HUES6 (cell line): ENCODE measurements around the gene SEZ6.

ENCODE experiments used
- H3K27ac ChIP-seq: 2 replicates; pipeline ENCODE4 v1.7.0; 2013; ENCODE audit warnings: low read depth, mild to moderate bottlenecking, low read length, inconsistent platforms
- H3K27me3 ChIP-seq: 2 replicates; pipeline ENCODE4 v1.6.1; 2013; ENCODE audit warnings: low read length; ENCODE audit not compliant: control insufficient read depth, insufficient read depth
- H3K36me3 ChIP-seq: 2 replicates; pipeline ENCODE4 v1.6.1; 2013; ENCODE audit warnings: low read length; ENCODE audit not compliant: control insufficient read depth, insufficient read depth
- H3K4me1 ChIP-seq: 2 replicates; pipeline ENCODE4 v1.6.1; 2013; ENCODE audit warnings: low read length; ENCODE audit not compliant: control insufficient read depth, insufficient read depth
- H3K4me3 ChIP-seq: 2 replicates; pipeline ENCODE4 v1.5.1; 2013; ENCODE audit warnings: low read depth, low read length
- H3K9ac ChIP-seq: one replicate; pipeline ENCODE4 v1.6.1; 2013; ENCODE audit warnings: mild to moderate bottlenecking, low read length
- H3K9me3 ChIP-seq: 2 replicates; pipeline ENCODE4 v1.6.1; 2013; ENCODE audit warnings: low read depth, low read length; ENCODE audit not compliant: control insufficient read depth, insufficient read depth

The SEZ6 gene

DNA sequence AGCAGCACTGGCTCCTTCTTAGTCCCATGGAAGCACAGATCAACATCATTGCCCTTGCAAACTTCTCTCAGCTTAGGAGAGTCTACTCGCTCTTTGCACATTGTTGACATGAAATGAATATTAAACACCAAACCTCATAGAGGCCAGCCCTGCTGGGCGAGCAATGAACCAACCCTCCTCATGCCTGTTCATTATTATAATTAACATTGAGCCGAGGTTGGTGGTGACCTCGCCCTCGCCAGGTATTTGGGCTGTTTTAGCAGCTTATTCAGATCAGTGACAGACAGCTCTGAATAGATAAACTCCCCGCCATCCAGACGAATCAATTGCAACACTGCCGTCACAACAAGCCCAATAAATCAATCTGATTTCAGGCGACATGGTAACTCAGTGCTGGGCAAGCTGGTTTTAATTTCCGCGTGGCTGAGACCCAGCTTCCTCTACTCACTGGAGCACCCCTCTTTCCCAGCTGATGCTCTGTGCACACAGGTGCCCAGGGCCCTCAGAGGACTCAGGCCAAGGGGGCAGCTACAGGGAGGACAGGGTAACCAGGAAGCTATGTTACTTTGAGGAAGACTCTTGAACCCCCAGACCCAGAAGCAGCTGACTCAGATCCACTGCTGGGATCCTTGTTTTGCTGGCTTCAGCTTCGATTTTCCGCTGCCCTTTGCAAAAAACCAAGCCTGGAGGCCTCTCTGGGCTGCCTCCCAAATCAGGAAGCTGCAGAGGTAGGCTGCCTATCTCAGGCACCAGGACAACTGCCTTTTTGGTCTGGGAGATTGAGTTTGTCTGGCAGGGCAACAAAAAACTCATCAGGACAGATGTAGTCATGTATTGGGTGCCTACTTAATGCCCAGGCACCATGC is 10.7 kb upstream of the SEZ6 start:
- Histone ChIP-seq H3K27ac (no peak overlapping the region), H3K4me1 (peaks cover 43% of the 10 kb centered on the region), H3K27me3 (peaks cover 4% of the 10 kb centered on the region; the same call in 1 of the 2 replicates)

DNA sequence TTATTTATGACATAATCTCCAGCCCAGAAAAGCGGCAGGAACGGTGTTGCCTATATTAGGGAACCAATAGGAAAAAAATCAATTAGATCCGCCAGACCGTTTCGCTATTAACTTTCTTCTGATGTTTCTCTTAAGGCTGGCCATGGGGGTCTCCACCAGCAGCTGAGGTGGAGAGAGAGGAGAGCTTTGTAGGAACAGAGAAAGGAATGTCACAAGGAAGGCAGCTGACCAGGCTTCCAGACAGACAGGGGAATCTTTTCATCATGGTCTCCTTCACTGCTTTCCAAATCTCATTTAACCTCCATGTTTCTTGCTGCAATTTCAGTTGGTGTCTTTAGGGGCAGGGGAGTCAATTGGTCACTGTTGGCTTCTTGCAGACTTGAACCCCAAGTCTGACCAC is 8.9 kb upstream of the SEZ6 start:
- no peak overlapping the region for H3K9ac ChIP-seq
- no peaks in the 10 kb centered on the region for H3K9me3 ChIP-seq
- peaks cover 56% of the 10 kb centered on the region for H3K4me1 ChIP-seq
- no peaks in the 10 kb centered on the region for H3K36me3 ChIP-seq
- H3K4me3 ChIP-seq, result no peak overlapping the region
- H3K27ac ChIP-seq, result no peak overlapping the region
- H3K27me3 ChIP-seq, result peaks cover 4% of the 10 kb centered on the region; the same call in 1 of the 2 replicates

More for the DNA sequence above, 10.7 kb upstream of the SEZ6 start:
- H3K9ac ChIP-seq, result no peak overlapping the region
- no peak overlapping the region for H3K4me3 ChIP-seq
- H3K36me3 ChIP-seq, result no peaks in the 10 kb centered on the region
- H3K9me3 ChIP-seq, result no peaks in the 10 kb centered on the region

DNA sequence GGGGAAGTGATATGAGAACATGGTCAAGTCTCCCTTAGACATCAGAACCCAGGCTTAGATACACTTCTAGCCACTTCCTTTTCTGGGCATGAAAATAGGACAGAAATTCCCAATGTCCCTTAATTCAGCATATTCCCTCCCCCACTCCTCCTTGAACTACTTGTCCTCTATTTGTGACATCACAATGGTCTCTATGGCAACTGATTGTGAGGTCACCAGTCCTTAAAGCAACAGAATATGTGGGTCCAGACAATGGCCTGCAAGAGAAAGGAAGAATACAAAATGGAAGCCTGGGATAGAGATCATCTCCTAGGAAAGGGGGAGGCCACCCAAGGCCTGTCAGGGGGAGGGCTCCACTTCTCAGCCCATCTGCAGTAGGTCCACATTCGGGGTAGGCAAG is 6.7 kb upstream of the SEZ6 start:
- H3K36me3 ChIP-seq, result no peaks in the 10 kb centered on the region
- H3K27ac ChIP-seq, result no peak overlapping the region
- peaks cover 51% of the 10 kb centered on the region for H3K4me1 ChIP-seq
- H3K9ac ChIP-seq, result no peak overlapping the region
- no peak overlapping the region for H3K4me3 ChIP-seq
- peaks cover 5% of the 10 kb centered on the region for H3K27me3 ChIP-seq
- H3K9me3 ChIP-seq, result no peaks in the 10 kb centered on the region

DNA sequence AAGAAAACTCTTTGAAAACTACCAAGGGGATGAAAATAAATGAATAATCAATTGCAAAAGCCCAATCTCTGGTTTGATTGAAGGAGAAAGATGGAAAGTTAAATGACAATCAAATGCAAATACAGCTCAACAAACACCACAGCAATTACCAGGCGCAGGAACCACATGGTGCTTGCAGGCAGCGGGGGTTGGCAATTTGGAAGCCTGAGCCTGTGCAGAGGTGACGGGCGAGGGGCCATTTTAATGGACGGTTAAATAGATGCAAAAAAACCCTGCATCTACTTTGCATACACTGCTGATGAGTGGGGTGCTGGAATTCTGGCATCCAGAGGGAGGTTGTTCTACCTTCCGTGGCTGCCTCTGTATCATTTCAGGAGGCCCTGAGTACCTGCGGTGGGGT is 4.8 kb upstream of the SEZ6 start:
- Histone ChIP-seq H3K9me3 (no peaks in the 10 kb centered on the region), H3K36me3 (no peaks in the 10 kb centered on the region), H3K27me3 (peaks cover 19% of the 10 kb centered on the region), H3K27ac (no peak overlapping the region), H3K4me1 (peaks cover 45% of the 10 kb centered on the region), H3K4me3 (no peak overlapping the region), H3K9ac (no peak overlapping the region)

DNA sequence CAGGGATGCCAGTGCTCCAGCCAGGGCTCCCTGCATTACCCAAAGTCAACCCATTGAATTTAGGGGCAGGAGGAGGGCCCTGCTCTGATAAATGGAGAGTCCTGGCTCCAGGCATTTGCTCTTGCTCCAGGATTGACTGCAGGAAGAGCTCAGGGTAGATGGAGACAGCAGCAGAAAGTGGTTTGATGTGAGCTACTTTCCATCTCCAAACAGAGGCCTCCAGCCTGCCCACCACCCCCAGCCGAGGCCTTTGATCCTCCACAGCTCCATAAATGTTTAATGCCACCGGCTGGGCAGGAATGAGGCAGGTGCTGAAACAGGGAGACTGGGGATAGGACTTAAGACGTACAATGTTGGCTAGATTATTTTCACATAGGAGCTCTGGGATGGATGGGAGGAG is 4.3 kb upstream of the SEZ6 start:
- H3K9ac ChIP-seq, result no peak overlapping the region
- no peak overlapping the region for H3K4me3 ChIP-seq
- H3K9me3 ChIP-seq, result no peaks in the 10 kb centered on the region
- peaks cover 48% of the 10 kb centered on the region for H3K4me1 ChIP-seq
- H3K36me3 ChIP-seq, result no peaks in the 10 kb centered on the region
- H3K27me3 ChIP-seq, result peaks cover 23% of the 10 kb centered on the region
- H3K27ac ChIP-seq, result no peak overlapping the region

DNA sequence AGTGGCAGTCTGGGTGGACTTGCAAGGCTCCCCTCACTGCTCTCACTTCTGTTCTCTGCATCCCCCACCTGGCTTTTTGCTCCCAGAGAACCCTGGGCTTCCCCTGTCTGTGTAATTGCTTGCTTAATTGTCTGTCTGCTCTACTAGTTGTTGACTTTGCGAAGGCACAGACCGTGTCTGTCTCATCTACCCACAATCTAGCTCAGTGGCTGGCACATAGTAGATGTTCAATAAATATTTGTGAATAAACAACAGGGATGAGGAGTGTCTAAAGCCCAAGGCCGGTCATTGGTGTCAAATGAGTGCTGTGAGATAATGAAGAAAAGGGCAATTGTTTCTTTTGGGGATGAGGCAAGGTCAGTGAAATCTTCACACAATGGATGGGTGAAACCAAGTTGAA is 2.8 kb upstream of the SEZ6 start:
- Histone ChIP-seq H3K4me3 (no peak overlapping the region), H3K9me3 (no peaks in the 10 kb centered on the region), H3K9ac (no peak overlapping the region), H3K36me3 (no peaks in the 10 kb centered on the region), H3K4me1 (peaks cover 45% of the 10 kb centered on the region), H3K27me3 (peaks cover 39% of the 10 kb centered on the region), H3K27ac (no peak overlapping the region)

DNA sequence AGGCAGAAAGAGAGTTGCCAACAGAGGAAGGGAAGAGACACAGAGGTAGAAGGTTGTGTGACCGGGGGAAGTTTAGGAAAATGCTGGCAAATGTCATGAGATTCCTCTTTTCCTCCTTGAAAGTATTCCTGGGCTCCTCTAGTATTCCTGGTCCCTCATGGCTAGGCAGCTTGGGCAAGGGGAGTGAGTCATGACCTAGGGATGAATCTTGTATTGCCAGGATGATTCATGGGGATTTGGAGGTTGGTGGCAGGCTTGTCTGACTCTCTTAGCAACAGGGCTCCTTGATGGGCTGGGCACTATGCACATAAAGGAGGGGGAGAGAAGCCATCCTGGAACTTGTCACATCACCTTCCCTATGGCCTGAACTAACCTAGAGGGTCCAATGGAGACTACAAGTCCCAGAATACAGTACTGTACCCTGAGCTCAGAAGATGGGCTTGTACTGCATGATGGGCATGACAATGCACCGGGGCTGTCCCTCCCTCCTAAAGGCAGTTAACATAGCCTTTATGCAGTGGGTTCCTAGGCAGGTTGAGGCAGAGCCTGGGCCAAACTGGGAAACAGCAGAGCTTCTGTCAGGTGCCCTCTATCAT is 2.1 kb upstream of the SEZ6 start:
- H3K4me1 ChIP-seq, result peaks cover 51% of the 10 kb centered on the region

DNA sequence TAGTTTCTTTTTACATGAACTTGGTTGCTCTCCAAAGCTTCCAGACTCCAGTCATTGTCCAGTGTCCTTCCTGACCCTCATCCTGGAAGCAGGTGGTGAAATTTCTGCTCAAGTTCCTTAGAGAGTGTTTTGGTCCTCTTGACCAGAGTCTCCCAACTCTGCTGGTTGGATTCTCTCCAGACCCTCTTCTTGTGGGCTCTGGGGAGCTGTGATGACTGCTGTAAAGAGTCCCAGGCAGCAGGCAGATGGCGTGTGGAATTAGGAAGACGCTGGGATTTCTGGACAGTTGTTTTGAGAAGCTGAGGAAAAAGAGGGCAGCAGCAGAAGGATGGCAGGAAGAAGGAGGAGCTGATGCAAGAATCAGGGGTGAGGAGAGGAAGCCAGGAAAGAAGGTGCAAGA is 1.6 kb upstream of the SEZ6 start:
- no peak overlapping the region for H3K9ac ChIP-seq
- no peaks in the 10 kb centered on the region for H3K36me3 ChIP-seq
- no peak overlapping the region for H3K4me3 ChIP-seq
- no peaks in the 10 kb centered on the region for H3K9me3 ChIP-seq
- peaks cover 50% of the 10 kb centered on the region for H3K27me3 ChIP-seq
- H3K4me1 ChIP-seq, result peaks cover 56% of the 10 kb centered on the region
- no peak overlapping the region for H3K27ac ChIP-seq

More for the DNA sequence above, 2.1 kb upstream of the SEZ6 start:
- Histone ChIP-seq H3K36me3 (no peaks in the 10 kb centered on the region), H3K27me3 (peaks cover 45% of the 10 kb centered on the region), H3K4me3 (no peak overlapping the region), H3K27ac (no peak overlapping the region), H3K9ac (no peak overlapping the region), H3K9me3 (no peaks in the 10 kb centered on the region)

DNA sequence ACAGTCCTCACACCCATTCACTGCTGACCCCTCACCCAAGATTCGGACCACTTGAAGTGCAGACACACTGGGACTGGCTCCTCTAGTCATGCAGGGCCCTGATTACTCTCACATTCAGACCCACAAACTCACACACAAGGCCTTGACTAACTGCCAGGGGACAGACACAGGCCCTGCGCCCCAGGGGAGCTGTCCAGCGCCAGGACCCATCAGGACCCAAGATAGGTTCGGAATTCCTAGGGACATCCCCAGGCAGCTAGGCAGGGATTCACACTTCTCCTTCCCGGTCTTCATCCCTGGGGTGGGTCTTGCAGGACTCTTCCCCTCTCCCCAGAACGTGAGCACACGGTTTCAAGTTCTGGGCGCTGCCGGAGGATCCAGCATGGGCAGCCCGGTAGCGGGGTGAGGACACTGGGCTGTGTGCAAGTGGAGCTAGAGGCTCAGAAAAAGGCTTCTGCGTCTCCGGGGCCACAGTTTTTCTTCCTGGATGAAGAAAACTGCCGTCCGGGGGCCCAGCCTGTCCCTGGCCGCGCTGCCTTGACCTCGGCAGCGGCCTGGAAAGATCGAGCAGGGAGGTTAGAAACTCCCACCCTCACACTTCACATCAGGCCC is 1.6 kb downstream of the SEZ6 start:
- H3K9ac ChIP-seq, result no peak overlapping the region
- peaks cover 54% of the 10 kb centered on the region for H3K4me1 ChIP-seq
- H3K27ac ChIP-seq, result no peak overlapping the region
- no peaks in the 10 kb centered on the region for H3K36me3 ChIP-seq
- no peak overlapping the region for H3K4me3 ChIP-seq
- no peaks in the 10 kb centered on the region for H3K9me3 ChIP-seq
- H3K27me3 ChIP-seq, result peaks cover 53% of the 10 kb centered on the region

DNA sequence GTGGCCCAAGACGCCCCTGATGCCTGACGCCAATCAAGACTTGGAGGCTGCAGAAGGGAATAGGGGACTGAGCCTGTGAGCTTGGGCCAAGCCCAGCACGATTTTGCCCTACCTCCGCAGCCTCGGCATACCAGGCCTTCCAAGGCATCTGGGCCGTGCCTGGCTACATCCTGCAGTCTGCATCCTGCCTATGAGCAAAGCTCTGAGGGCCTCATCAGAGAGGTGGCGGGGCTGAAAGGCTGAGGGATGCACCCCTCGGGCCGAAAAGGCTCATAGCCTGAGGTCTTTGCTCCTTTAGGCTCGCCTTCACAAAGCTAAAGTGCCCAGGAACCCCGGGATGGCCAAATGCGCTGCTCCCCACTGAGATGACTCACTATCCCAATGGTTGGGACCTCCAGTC is 2.5 kb downstream of the SEZ6 start:
- peaks cover 60% of the 10 kb centered on the region for H3K27me3 ChIP-seq
- no peak overlapping the region for H3K4me3 ChIP-seq
- H3K9me3 ChIP-seq, result no peaks in the 10 kb centered on the region
- H3K4me1 ChIP-seq, result peaks cover 49% of the 10 kb centered on the region
- no peak overlapping the region for H3K27ac ChIP-seq
- no peak overlapping the region for H3K9ac ChIP-seq
- no peaks in the 10 kb centered on the region for H3K36me3 ChIP-seq

DNA sequence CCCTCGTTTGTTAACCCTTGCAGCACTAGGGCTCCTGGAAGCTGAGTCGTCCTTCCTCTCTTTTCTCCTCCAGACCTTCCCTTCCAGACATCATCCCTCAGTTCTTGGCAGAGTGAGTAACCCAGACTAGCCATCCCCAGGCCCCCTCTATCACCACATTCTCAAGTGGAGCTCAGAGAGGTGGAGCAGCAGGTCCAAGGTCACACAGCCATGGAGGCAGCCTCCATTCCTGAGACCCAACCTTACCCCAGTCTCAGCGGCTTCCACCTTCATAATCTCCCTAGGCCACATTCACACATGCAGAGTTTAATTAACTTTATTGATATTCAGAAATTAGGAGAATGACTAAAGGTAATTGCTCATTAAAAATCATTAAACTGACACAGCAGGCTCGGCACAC is 3.0 kb downstream of the SEZ6 start:
- Histone ChIP-seq H3K9ac (no peak overlapping the region), H3K36me3 (no peaks in the 10 kb centered on the region), H3K9me3 (no peaks in the 10 kb centered on the region), H3K4me3 (no peak overlapping the region), H3K27ac (no peak overlapping the region), H3K27me3 (peaks cover 63% of the 10 kb centered on the region), H3K4me1 (peaks cover 51% of the 10 kb centered on the region)
